HG02885 (cell line): ENCODE data around the gene ZP1.

Experiments used
- ATAC-seq: cut with Tn5 transposase; IDR thresholded peaks from one replicate; pipeline ENCODE4 v1.9.1; 2021; ENCODE audit warnings: mild to moderate bottlenecking; ENCODE audit not compliant: unreplicated experiment, poor library complexity

The ZP1 gene

GRCh38 chr11:60842668-60843600 is 24.4 kb upstream of the ZP1 start:
- peak; percentile 0 for ATAC-seq

DNA sequence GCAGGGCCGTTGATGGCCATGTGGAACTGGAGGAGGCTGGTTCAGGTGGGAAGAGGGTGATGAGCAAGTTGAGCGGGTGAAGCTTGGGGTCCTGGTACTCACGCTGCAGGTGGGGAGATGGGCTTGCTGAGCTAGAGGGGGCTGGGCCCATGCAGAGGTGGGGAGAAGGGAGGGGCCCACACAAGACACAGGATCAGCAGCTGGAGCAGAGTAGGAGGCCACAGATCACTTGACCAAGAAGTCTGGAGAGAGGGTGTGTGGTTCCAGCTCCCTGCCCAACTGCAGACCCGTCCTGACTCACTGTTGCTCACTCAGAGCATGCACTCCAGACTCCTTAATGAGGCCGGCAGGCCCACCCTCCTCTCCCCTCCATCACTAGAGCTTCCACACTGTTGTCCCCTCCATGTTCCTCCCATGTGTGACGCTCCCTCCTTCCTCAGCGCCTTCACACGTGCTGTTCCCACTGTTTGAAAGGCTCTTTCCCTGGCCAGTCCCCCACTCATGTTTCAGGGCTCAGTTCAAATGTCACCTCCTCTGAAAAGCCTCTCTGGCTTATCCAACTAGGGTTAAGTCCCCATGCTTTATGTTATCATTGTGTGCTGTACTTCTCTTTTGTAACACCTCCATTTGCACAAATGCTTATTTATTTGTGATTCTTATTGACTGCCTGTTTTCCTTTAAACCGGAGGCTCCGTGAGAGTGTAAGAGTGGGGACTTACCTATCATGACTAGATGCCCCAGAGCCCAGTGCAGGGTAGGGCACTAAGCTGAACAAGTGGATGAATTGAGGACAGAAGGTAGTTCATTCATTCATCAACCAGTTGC is 23.1 kb upstream of the ZP1 start:
- ATAC-seq, result no peak

- no peak for ATAC-seq
These were observed 22.5 kb upstream of the ZP1 start for GRCh38 chr11:60844870-60845221.

- no peak for ATAC-seq
These were observed 22.0 kb upstream of the ZP1 start for GRCh38 chr11:60845338-60845737.

GRCh38 chr11:60847281-60847680 is 20.1 kb upstream of the ZP1 start:
- no peak for ATAC-seq

DNA sequence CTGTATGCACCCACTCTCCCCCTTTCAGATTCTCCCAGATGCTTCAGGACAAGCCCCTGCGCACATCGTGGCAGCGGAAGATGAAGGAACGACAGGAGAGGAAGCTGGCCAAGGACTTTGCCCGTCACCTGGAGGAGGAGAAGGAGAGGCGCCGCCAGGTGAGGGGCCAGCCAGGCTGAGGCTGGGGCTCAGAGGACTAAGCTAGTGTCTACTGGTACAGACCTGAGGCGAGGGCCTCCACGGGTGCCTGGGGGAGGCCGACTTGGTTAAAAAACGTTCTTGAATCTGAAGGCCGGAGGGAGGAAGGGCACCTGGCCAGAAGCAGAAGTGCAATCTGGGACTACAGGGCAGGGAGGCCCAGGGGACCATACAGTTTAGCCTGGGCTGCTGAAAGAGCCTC is 19.4 kb upstream of the ZP1 start:
- ATAC-seq, result no peak

DNA sequence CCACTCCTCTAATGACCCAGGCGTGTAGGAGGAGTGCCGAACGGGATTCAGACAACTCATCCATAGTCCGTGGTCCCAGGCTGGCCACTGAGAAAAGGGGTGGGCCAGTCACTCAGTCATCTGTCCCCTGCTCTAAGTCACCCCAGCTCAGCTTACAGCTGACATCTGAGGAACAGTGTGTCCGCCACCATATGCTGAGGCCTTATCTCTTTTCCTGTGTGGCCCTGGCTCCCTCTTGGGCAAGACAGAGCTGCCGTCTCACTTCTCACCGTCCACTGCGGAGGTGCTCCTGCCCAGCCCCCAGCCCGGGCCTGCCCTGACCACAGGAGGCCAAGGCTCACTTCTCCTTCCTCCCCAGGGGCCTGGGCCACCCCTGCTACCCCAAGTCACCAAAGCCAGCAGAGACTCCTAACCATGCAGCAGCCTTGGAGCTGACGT is 18.6 kb upstream of the ZP1 start:
- no peak for ATAC-seq

DNA sequence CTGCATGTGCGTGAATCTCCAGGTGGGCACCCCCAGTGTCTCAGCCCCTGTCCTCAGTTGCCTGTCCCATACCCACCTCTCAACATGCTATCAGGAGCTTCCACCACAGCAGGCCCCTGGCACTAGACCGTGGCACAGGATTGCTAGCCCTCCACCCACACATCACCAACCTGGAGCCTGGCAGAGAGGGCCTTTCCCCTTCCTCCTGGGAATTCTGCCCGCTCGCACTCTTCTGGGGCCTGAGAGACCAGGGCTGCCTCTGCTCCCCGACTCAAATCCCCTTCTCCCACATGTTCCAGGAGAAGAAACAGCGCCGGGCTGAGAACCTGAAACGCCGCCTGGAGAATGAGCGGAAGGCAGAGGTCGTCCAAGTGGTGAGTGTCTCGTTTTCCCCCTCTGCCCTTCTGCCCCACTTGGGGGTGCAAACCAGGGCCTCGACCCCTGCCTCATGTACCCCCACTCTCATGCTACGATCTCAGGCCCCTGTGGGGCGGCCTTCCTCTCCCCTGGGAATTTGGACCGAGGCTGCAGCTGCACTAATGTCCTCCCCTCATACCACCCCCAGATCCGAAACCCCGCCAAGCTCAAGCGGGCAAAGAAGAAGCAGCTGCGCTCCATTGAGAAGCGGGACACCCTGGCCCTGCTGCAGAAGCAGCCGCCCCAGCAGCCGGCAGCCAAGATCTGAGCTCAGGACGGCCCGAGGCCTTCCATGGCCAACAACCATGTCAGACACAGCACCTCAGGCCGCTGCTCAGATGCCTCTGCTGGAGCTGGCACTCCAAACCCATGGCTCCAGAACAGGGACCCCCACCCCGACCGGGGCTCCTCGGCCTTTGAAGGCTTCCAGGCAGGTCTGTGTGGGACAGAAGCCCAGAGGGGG is 17.5 kb upstream of the ZP1 start:
- ATAC-seq, result no peak

DNA sequence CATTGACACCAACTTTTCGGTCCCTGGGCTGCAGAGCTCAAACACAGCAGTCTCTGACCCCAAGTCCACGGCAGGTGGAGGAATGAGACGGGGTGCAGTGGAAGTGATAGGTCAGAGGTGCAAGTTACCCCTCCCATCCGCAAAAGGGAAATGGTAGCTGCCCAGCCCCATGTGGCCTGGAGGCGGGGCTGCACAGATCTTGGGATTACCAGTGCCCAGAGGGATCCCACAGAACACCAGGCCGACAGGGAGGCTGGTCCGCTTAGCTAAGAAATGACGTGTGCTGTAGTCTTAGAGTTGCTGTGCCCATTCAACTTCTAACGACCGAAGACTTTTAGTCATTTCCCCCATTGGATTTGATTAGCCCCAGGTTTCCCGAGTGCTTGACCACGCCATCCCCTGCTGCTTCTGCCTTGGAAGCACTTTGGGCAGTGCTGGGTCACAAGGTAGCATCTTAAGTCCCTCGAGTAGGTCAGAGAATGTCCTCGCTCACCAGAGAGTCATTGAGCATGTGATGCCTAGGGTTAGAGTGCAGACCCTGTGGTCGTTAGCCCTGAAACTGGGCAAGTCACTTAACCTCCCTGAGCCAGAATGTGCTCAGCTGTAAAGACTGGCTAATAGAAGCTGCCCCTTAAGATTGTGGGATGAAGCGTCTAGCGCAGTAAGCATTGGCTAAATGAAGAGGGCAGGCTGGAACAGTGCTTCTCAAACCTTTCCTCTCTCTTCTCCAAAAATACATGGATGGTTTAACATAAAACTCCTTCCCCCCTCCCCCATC is 15.8 kb upstream of the ZP1 start:
- ATAC-seq, result no peak

GRCh38 chr11:60852117-60852981 is 15.0 kb upstream of the ZP1 start:
- no peak for ATAC-seq

GRCh38 chr11:60852982-60853950 is 14.1 kb upstream of the ZP1 start:
- no peak for ATAC-seq

DNA sequence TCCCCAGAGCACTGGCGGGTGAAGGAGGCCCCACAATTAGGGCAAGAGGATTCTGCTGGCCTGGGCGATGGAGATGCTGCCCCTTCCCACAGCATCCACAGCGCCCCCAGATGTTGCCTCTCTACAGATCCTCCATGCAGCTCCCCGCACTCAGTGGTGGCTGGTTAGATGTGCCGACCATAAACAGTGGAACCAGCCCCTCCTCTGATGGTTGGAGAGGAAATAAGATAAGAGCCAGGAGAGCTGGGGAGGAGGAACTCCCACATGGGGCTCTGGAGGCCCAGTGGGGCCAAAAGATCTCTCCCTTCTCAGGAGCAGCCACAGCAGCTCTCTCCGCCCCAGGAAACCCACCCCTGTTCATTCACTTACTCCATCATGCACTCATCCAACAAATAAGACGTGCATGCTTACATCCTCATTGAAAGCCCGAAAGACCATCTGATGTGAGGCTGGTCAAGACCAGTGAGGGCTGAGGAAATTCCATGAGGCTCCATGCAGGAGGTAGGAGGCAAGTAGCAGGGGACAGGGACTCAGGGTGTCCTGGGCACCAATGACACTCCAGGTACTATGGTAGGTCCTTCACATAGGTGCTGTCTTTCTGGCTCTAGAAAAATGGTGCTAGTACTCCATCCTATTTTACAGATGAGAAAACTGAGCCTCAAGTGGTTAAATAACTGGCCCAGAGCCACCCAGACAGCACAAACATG is 13.0 kb upstream of the ZP1 start:
- ATAC-seq, result no peak

- ATAC-seq, result no peak
These were observed 12.3 kb upstream of the ZP1 start for GRCh38 chr11:60854847-60855725.

DNA sequence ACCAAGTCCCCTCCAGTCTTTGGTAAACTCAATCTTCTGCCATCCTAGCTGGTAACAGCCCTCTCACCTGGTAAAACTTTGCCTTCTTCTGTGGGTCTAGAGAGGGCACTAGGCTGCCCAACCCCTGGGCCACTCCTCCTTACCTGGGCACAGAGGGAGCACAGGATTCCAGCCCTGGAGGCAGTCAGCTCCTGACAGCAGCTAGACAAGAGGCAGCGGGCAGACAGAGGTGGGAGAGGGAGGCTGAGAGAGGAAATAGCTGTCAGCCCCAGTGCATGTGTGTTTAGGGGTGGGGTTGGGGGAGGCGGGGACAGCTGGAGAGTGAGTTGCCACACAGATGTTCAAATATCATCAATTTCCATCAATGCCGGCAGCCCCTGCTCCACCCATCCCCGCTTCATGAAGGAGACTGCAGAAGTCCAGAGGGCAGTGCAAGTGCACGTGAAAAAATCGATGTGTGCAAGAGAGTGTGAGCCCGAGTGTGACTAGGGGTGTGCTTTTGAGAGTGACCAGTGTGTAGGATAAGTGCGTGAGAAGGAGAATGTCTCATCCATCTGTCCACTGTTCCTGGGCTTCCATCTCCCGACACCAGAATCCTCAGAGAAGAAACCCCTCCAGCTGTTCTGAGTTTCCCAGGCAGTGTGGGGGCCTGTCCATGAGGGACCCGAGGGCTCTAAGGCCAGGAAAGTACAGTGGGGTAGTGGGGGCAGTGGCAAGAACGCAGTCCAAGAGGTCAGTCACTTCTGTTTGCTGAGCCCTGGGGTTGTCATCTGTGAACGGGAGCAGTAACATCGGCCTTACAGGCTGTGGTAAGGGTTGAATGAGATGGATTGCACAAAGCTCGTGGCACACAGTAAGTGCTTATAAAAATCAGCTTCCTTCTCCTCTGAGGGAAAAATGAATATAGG is 11.4 kb upstream of the ZP1 start, which contains the start of gene PTGDR2:
TSS of gene PTGDR2 (minus strand) at position 225 of the 908 bp plus-strand sequence. CDS start 2,228 bp downstream, outside the sequence.
- no peak for ATAC-seq
